HepG2 (cell line): ENCODE data around the gene RCN1.

Experiments used
- FOXA1 ChIP-seq, 2 experiments: fragments of 450-650 bp in 1 of 2; sonication (generic) in 1 of 2; formaldehyde crosslinking in 1 of 2; IDR thresholded peaks; 2 replicates each; pipeline versions ENCODE4 v1.4.0 to v1.6.1; 2016 to 2020; ENCODE audit warnings: missing genetic modification reagents in 1 of 2
- MNT ChIP-seq: fragments of 450-650 bp; IDR thresholded peaks from 2 replicates; pipeline ENCODE4 v1.6.1; 2016
- PAX8 ChIP-seq: sonication (generic); formaldehyde crosslinking; IDR thresholded peaks from 2 replicates; pipeline ENCODE4 v1.8.0; 2022; ENCODE audit warnings: mild to moderate bottlenecking, missing genetic modification reagents, borderline replicate concordance
- RAD21 ChIP-seq: fragments of 450-650 bp; formaldehyde crosslinking; IDR thresholded peaks from 2 replicates; pipeline ENCODE4 v1.5.0; 2020; ENCODE audit warnings: mild to moderate bottlenecking
- REST ChIP-seq, 2 experiments: IDR thresholded peaks; 2 replicates each; pipeline ENCODE4 v1.6.1; 2011 to 2012; ENCODE audit warnings: low read length in 2 of 2, borderline replicate concordance in 1 of 2, low read depth in 1 of 2, mild to moderate bottlenecking in 1 of 2, moderate library complexity in 1 of 2

GRCh38 chr11:32145282-32145681 lies 54.4 kb downstream of the RCN1 start:
- TF ChIP-seq FOXA1 (IDR thresholded peaks at IDR 0.05) (no peak), FOXA1 (CRISPR knock-in tag; IDR thresholded peaks at IDR 0.05) (no peak), PAX8 (CRISPR knock-in tag) (no peak), REST (IDR thresholded peaks at IDR 0.05; ENCODE audit: borderline replicate concordance in 1 of 2, low read depth in 1 of 2, low read length in 2 of 2) (no peak), MNT (no peak), RAD21 (no peak)
